GM18519 (cell line): ENCODE data around the gene CYP8B1.

Experiments
- ATAC-seq: cut with Tn5 transposase; IDR thresholded peaks from one replicate; pipeline ENCODE4 v1.9.1; 2021; ENCODE audit warnings: mild to moderate bottlenecking, moderate library complexity; ENCODE audit not compliant: unreplicated experiment, low FRiP score

Gene CYP8B1

GRCh38 chr3:42829083-42829627 lies 46.5 kb downstream of the CYP8B1 start:
- no peak for ATAC-seq

- no peak for ATAC-seq
Measured at GRCh38 chr3:42827654-42828053, 48.0 kb downstream of the CYP8B1 start.

- no peak for ATAC-seq
Measured at GRCh38 chr3:42827023-42827422, 48.7 kb downstream of the CYP8B1 start.

DNA sequence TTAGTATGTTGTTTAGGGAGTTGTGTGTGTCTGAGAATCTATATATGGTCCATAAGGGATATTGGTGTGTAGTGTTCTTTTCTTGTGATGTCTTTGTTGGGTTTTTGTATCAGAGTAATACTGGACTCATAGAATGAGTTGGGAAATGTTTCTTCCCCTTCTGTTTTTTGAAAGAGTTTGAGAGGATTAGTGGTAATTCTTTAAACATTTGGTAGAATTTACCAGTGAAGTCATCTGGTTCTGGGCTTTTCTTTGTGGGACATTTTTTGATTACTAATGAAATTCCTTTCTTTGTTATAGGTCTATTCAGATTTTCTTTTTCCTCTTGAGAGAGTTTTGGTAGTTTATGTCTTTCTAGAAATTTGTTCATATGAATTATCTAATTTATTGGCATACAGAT lies 49.5 kb downstream of the CYP8B1 start:
- no peak for ATAC-seq

DNA sequence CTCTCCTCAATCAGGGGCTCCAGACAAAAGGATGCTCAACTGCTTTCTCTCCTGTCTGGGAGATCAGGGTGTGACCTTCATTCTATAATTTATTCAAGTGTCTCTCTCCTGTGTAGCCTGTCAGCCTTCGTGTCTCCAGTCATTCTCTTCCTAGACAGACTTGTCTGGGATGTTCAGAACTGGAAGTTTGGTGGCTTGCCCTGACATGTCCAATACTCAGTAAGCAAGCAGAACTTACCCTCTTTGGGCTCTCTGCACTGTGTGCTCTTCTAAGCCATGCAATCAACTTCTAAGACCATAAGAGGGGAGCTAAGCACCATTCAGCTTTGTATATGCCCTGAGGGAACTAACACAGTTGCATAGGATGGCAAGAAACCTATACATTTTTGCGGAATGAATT lies 52.3 kb downstream of the CYP8B1 start:
- ATAC-seq = no peak

- no peak for ATAC-seq
Measured at GRCh38 chr3:42822828-42823227, 52.9 kb downstream of the CYP8B1 start.
